HG03442 (cell line): ENCODE data around the gene ASXL1.
"Not testable (repeated sequence)": the region's sequence is repeated elsewhere in the genome, so short reads cannot be mapped to it uniquely, and the experiment has no call there.

Experiments used
- ATAC-seq: cut with Tn5 transposase; IDR thresholded peaks from one replicate; pipeline ENCODE4 v1.9.1; 2021; ENCODE audit warnings: mild to moderate bottlenecking, moderate library complexity; ENCODE audit not compliant: unreplicated experiment

The ASXL1 gene

GRCh38 chr20:32357869-32358631 lies at the start of gene ASXL1:
Gene ASXL1, plus strand, starts transcription at chr20:32358331. Its CDS starts 445 bp downstream, at chr20:32358776.
- peak; percentile 71 for ATAC-seq

- ATAC-seq, result no peak
Measured at GRCh38 chr20:32312718-32313424, 45.3 kb upstream of the ASXL1 start.

- ATAC-seq, result no peak
Measured at GRCh38 chr20:32314768-32315167, 43.4 kb upstream of the ASXL1 start.

GRCh38 chr20:32315399-32315798 lies 42.7 kb upstream of the ASXL1 start:
- ATAC-seq, result no peak

- ATAC-seq, result no peak
Measured at GRCh38 chr20:32315891-32316290, 42.2 kb upstream of the ASXL1 start.

- ATAC-seq, result no peak
Measured at GRCh38 chr20:32316667-32317066, 41.5 kb upstream of the ASXL1 start.

- ATAC-seq, result no peak
Measured at GRCh38 chr20:32319100-32319499, 39.0 kb upstream of the ASXL1 start.

- ATAC-seq, result no peak
Measured at GRCh38 chr20:32320305-32320704, 37.8 kb upstream of the ASXL1 start.

- ATAC-seq, result no peak
Measured at GRCh38 chr20:32321390-32321789, 36.7 kb upstream of the ASXL1 start.

- not testable (repeated sequence) for ATAC-seq
Measured at GRCh38 chr20:32322260-32322659, 35.9 kb upstream of the ASXL1 start.

GRCh38 chr20:32323761-32324160 lies 34.4 kb upstream of the ASXL1 start:
- ATAC-seq, result not testable (repeated sequence)

GRCh38 chr20:32325706-32326503 lies 32.2 kb upstream of the ASXL1 start:
- no peak for ATAC-seq

- no peak for ATAC-seq
Measured at GRCh38 chr20:32326504-32326845, 31.7 kb upstream of the ASXL1 start.

- no peak for ATAC-seq
Measured at GRCh38 chr20:32327087-32327681, 30.9 kb upstream of the ASXL1 start.

GRCh38 chr20:32329817-32330554 lies 28.1 kb upstream of the ASXL1 start:
- no peak for ATAC-seq

GRCh38 chr20:32330555-32330897 lies 27.6 kb upstream of the ASXL1 start:
- ATAC-seq, result no peak

GRCh38 chr20:32332614-32333013 lies 25.5 kb upstream of the ASXL1 start:
- ATAC-seq, result no peak

GRCh38 chr20:32333181-32333987 lies 24.7 kb upstream of the ASXL1 start:
- peak; percentile 58 for ATAC-seq

- no peak for ATAC-seq
Measured at GRCh38 chr20:32333988-32334885, 23.9 kb upstream of the ASXL1 start.
